ENCODE data around the gene FAM135A.
"Not testable (repeated sequence)": the region's sequence is repeated elsewhere in the genome, so short reads cannot be mapped to it uniquely, and the experiment has no call there.

Gene FAM135A

GRCh38 chr6:70413992-70414494, 735 bp downstream of the FAM135A start:
- Mint-ChIP-seq H3K9me3 (ENCODE audit: low read depth) (no peaks in the 10 kb centered on the region), H3K27me3 (no peaks in the 10 kb centered on the region), H3K4me3 (peak overlapping the region; percentile 96), H3K36me3 (no peaks in the 10 kb centered on the region), H3K27ac (peak overlapping the region; percentile 66), H3K4me1 (ENCODE audit: low read depth) (peaks cover 22% of the 10 kb centered on the region)

GRCh38 chr6:70414813-70415212, 1.5 kb downstream of the FAM135A start:
- no peaks in the 10 kb centered on the region for H3K27me3 Mint-ChIP-seq
- H3K9me3 Mint-ChIP-seq (ENCODE audit: low read depth) = no peaks in the 10 kb centered on the region
- peak overlapping the region; percentile 96 for H3K4me3 Mint-ChIP-seq
- H3K4me1 Mint-ChIP-seq (ENCODE audit: low read depth) = peaks cover 22% of the 10 kb centered on the region
- H3K27ac Mint-ChIP-seq = peak overlapping the region; percentile 1
- H3K36me3 Mint-ChIP-seq = peaks cover 3% of the 10 kb centered on the region

- Mint-ChIP-seq H3K27ac (peak overlapping the region; percentile 1), H3K4me3 (peak overlapping the region; percentile 11), H3K4me1 (ENCODE audit: low read depth) (peaks cover 22% of the 10 kb centered on the region), H3K36me3 (peaks cover 5% of the 10 kb centered on the region), H3K9me3 (ENCODE audit: low read depth) (no peaks in the 10 kb centered on the region), H3K27me3 (no peaks in the 10 kb centered on the region)
Measured at GRCh38 chr6:70415247-70415646, 1.9 kb downstream of the FAM135A start.

GRCh38 chr6:70415660-70416059, 2.4 kb downstream of the FAM135A start:
- Mint-ChIP-seq H3K4me3 (no peak overlapping the region), H3K9me3 (ENCODE audit: low read depth) (no peaks in the 10 kb centered on the region), H3K4me1 (ENCODE audit: low read depth) (peaks cover 22% of the 10 kb centered on the region), H3K27me3 (no peaks in the 10 kb centered on the region), H3K27ac (no peak overlapping the region), H3K36me3 (peaks cover 7% of the 10 kb centered on the region)

GRCh38 chr6:70421509-70421908, 8.2 kb downstream of the FAM135A start:
- Mint-ChIP-seq H3K4me3 (no peak overlapping the region), H3K27me3 (no peaks in the 10 kb centered on the region), H3K27ac (no peak overlapping the region), H3K4me1 (ENCODE audit: low read depth) (no peaks in the 10 kb centered on the region), H3K9me3 (ENCODE audit: low read depth) (no peaks in the 10 kb centered on the region), H3K36me3 (peaks cover 15% of the 10 kb centered on the region)

- no peaks in the 10 kb centered on the region for H3K27me3 Mint-ChIP-seq
- H3K36me3 Mint-ChIP-seq = peaks cover 16% of the 10 kb centered on the region
- H3K9me3 Mint-ChIP-seq (ENCODE audit: low read depth) = no peaks in the 10 kb centered on the region
- no peaks in the 10 kb centered on the region for H3K4me1 Mint-ChIP-seq (ENCODE audit: low read depth)
- H3K27ac Mint-ChIP-seq = no peak overlapping the region
- no peak overlapping the region for H3K4me3 Mint-ChIP-seq
Measured at GRCh38 chr6:70423189-70424134, 10.2 kb downstream of the FAM135A start.

GRCh38 chr6:70424291-70424690, 11.0 kb downstream of the FAM135A start:
- no peak overlapping the region for H3K4me3 Mint-ChIP-seq
- no peaks in the 10 kb centered on the region for H3K4me1 Mint-ChIP-seq (ENCODE audit: low read depth)
- no peak overlapping the region for H3K27ac Mint-ChIP-seq
- peaks cover 19% of the 10 kb centered on the region for H3K36me3 Mint-ChIP-seq
- H3K27me3 Mint-ChIP-seq = no peaks in the 10 kb centered on the region
- H3K9me3 Mint-ChIP-seq (ENCODE audit: low read depth) = no peaks in the 10 kb centered on the region

- Mint-ChIP-seq H3K4me1 (ENCODE audit: low read depth) (no peaks in the 10 kb centered on the region), H3K4me3 (no peak overlapping the region), H3K36me3 (peaks cover 26% of the 10 kb centered on the region), H3K9me3 (ENCODE audit: low read depth) (no peaks in the 10 kb centered on the region), H3K27ac (no peak overlapping the region), H3K27me3 (no peaks in the 10 kb centered on the region)
Measured at GRCh38 chr6:70436320-70436719, 23.0 kb downstream of the FAM135A start.

- Mint-ChIP-seq H3K27me3 (no peaks in the 10 kb centered on the region), H3K9me3 (ENCODE audit: low read depth) (peaks cover 5% of the 10 kb centered on the region), H3K36me3 (peaks cover 33% of the 10 kb centered on the region), H3K27ac (no peak overlapping the region), H3K4me3 (no peak overlapping the region), H3K4me1 (ENCODE audit: low read depth) (no peaks in the 10 kb centered on the region)
Measured at GRCh38 chr6:70445001-70445400, 31.7 kb downstream of the FAM135A start.

- not testable (repeated sequence) for H3K9me3 Mint-ChIP-seq (ENCODE audit: low read depth); H3K27me3 Mint-ChIP-seq; H3K4me1 Mint-ChIP-seq (ENCODE audit: low read depth); H3K4me3 Mint-ChIP-seq; H3K27ac Mint-ChIP-seq
- H3K36me3 Mint-ChIP-seq = peaks cover 41% of the 10 kb centered on the region
Measured at GRCh38 chr6:70447343-70448070, 34.2 kb downstream of the FAM135A start.

- not testable (repeated sequence) for H3K9me3 Mint-ChIP-seq (ENCODE audit: low read depth); H3K27me3 Mint-ChIP-seq; H3K4me1 Mint-ChIP-seq (ENCODE audit: low read depth); H3K27ac Mint-ChIP-seq; H3K4me3 Mint-ChIP-seq
- peaks cover 34% of the 10 kb centered on the region for H3K36me3 Mint-ChIP-seq
Measured at GRCh38 chr6:70453899-70454298, 40.6 kb downstream of the FAM135A start.

GRCh38 chr6:70456735-70457134, 43.4 kb downstream of the FAM135A start:
- H3K4me1 Mint-ChIP-seq (ENCODE audit: low read depth) = peaks cover 2% of the 10 kb centered on the region
- H3K36me3 Mint-ChIP-seq = peaks cover 32% of the 10 kb centered on the region
- H3K27ac Mint-ChIP-seq = no peak overlapping the region
- no peaks in the 10 kb centered on the region for H3K27me3 Mint-ChIP-seq
- peaks cover 4% of the 10 kb centered on the region for H3K9me3 Mint-ChIP-seq (ENCODE audit: low read depth)
- H3K4me3 Mint-ChIP-seq = no peak overlapping the region

- Mint-ChIP-seq H3K9me3 (ENCODE audit: low read depth) (peaks cover 4% of the 10 kb centered on the region), H3K4me1 (ENCODE audit: low read depth) (no peaks in the 10 kb centered on the region), H3K4me3 (no peak overlapping the region), H3K36me3 (peaks cover 21% of the 10 kb centered on the region), H3K27me3 (no peaks in the 10 kb centered on the region), H3K27ac (no peak overlapping the region)
Measured at GRCh38 chr6:70459235-70459634, 45.9 kb downstream of the FAM135A start.

- H3K27ac Mint-ChIP-seq; H3K9me3 Mint-ChIP-seq (ENCODE audit: low read depth); H3K27me3 Mint-ChIP-seq; H3K4me1 Mint-ChIP-seq (ENCODE audit: low read depth); H3K4me3 Mint-ChIP-seq: not testable (repeated sequence)
- H3K36me3 Mint-ChIP-seq = peaks cover 18% of the 10 kb centered on the region
Measured at GRCh38 chr6:70459699-70460098, 46.4 kb downstream of the FAM135A start.

- peaks cover 31% of the 10 kb centered on the region for H3K36me3 Mint-ChIP-seq
- H3K4me1 Mint-ChIP-seq (ENCODE audit: low read depth) = no peaks in the 10 kb centered on the region
- no peaks in the 10 kb centered on the region for H3K9me3 Mint-ChIP-seq (ENCODE audit: low read depth)
- no peaks in the 10 kb centered on the region for H3K27me3 Mint-ChIP-seq
- H3K4me3 Mint-ChIP-seq = no peak overlapping the region
- no peak overlapping the region for H3K27ac Mint-ChIP-seq
Measured at GRCh38 chr6:70470016-70470415, 56.7 kb downstream of the FAM135A start.
